Spleen (tissue), 11 donors: ENCODE data around the gene PDLIM3. TPM values are rescaled to one million over a fixed set of nuclear protein-coding genes. Genes with fewer than 3 reads are reported as not detected.

ENCODE experiments used
- DNase-seq: peaks from one replicate; pipeline ENCODE4 v3.0.0-alpha.2; 2020
- H3K27ac ChIP-seq, 8 donors: fragments of 200-600 bp; sonication (generic) in 7 of 8; 1 replicate in 4 of 8; 2 replicates in 4 of 8; pipeline versions ENCODE4 v1.5.0 to v1.8.0; 2016 to 2021; ENCODE audit warnings: inconsistent platforms in 4 of 8, mild to moderate bottlenecking in 4 of 8, moderate library complexity in 1 of 8
- H3K27me3 ChIP-seq, 7 donors: fragments of 200-600 bp; sonication (generic) in 6 of 7; replicated peaks in 1 of 7; 1 replicate in 4 of 7; 2 replicates in 3 of 7; pipeline versions ENCODE4 v1.5.0 to v1.8.0; 2016 to 2021; ENCODE audit warnings: inconsistent platforms in 3 of 7, mild to moderate bottlenecking in 1 of 7
- H3K36me3 ChIP-seq, 6 donors: fragments of 200-600 bp; sonication (generic) in 5 of 6; 1 replicate in 4 of 6; 2 replicates in 2 of 6; pipeline versions ENCODE4 v1.5.0 to v1.8.0; 2016 to 2021; ENCODE audit warnings: inconsistent platforms in 2 of 6
- H3K4me1 ChIP-seq, 6 donors: fragments of 200-600 bp; sonication (generic) in 5 of 6; 1 replicate in 3 of 6; 2 replicates in 3 of 6; pipeline versions ENCODE4 v1.5.0 to v1.8.0; 2016 to 2021; ENCODE audit warnings: inconsistent platforms in 3 of 6
- H3K4me3 ChIP-seq, 8 donors: fragments of 200-600 bp; sonication (generic) in 7 of 8; 1 replicate in 4 of 8; 2 replicates in 4 of 8; pipeline versions ENCODE4 v1.5.0 to v1.8.0; 2016 to 2021; ENCODE audit warnings: inconsistent platforms in 4 of 8, mild to moderate bottlenecking in 4 of 8, moderate library complexity in 2 of 8
- H3K9me3 ChIP-seq, 8 donors: fragments of 200-600 bp; sonication (generic) in 7 of 8; 1 replicate in 4 of 8; 2 replicates in 4 of 8; pipeline versions ENCODE4 v1.5.0 to v1.8.0; 2016 to 2021; ENCODE audit warnings: inconsistent platforms in 4 of 8
- CTCF ChIP-seq, 11 experiments: fragments of 200-600 bp in 7 of 11; fragments of 450-650 bp in 4 of 11; sonication (generic) in 4 of 11; IDR thresholded peaks in 8 of 11; conservative IDR thresholded peaks in 3 of 11; 1 replicate in 7 of 11; 2 replicates in 4 of 11; pipeline versions ENCODE4 v1.4.0 to v1.8.0; 2016 to 2021; ENCODE audit warnings: antibody characterized with exemption in 11 of 11, inconsistent platforms in 4 of 11, mild to moderate bottlenecking in 1 of 11
- POLR2A ChIP-seq, 3 donors: fragments of 450-650 bp; IDR thresholded peaks; one replicate each; pipeline ENCODE4 v1.5.1; 2017; ENCODE audit warnings: antibody characterized with exemption in 3 of 3, mild to moderate bottlenecking in 1 of 3
- POLR2AphosphoS5 ChIP-seq, 3 donors: sonication (generic); formaldehyde crosslinking; IDR thresholded peaks; one replicate each; pipeline ENCODE4 v1.5.1; 2017; ENCODE audit warnings: antibody characterized with exemption in 3 of 3
- WGBS, 5 donors: extraction: QIAGEN DNeasy Blood & Tissue Kit in 3 of 5; methylation state at CpG; one replicate each; pipeline versions ENCODE4 v1.1.5 to v1.1.7; 2013 to 2018; 5-methylcytosine and 5-hydroxymethylcytosine counted together
- intact Hi-C: fragments of 100-400 bp; cut with DNase I; formaldehyde crosslinking; loops from one replicate; pipeline ENCODE4 v1.15.0; 2023; ENCODE audit warnings: low total_unique reads
- polyA plus RNA-seq, 3 donors: library from polyadenylated mRNA; stranded (reverse); fragments of 200-250 nt; gene quantifications; one replicate each; pipeline ENCODE4 v1.2.1, GENCODE V29; 2013
- total RNA-seq, 7 donors: library from RNA; depleted of rRNA in 3 of 7; stranded (reverse); fragments of >200 nt in 3 of 7; fragmentation: NEBNext Ultra II Directional in 4 of 7; extraction: Animal tissue kit (Norgen Biotek cat#: 25700) in 4 of 7; gene quantifications; one replicate each; pipeline versions ENCODE4 v1.1.0 to v1.2.1, GENCODE V29; 2016 to 2021
- donor health status: healthy with polysubstance abuse.
- donor health status: DM: no; HTN: no; CAD: no; lungs with moderate emphysema.
- donor health status: DM: no; HTN: no; CAD: no.
- donor health status: Bipolar disorder and iron deficiency.
- donor health status: healthy.
- donor health status: DM: no; HTN: no; CAD: no.
- donor health status: DM: yes; HTN: yes; CAD: no.

The PDLIM3 gene
- total and polyA plus RNA-seq, 10 donors: 28.0 to 107 (median 63.2) TPM

GRCh38 chr4:185500576-185500975 lies 34.7 kb downstream of the PDLIM3 start:
- DNase-seq: no peak
- intact Hi-C loops: no loop called here
- no peaks in the 10 kb centered on the region for H3K4me1 ChIP-seq
- H3K27ac ChIP-seq: no peak overlapping the region
- no peak overlapping the region for H3K4me3 ChIP-seq
- H3K9me3 ChIP-seq: peaks cover 0 to 20% (median 7%) of the 10 kb centered on the region in 8 donors
- TF ChIP-seq POLR2AphosphoS5 (IDR thresholded peaks at IDR 0.05) (no peak), CTCF (IDR thresholded peaks at IDR 0.05 in 8 of 11, conservative IDR thresholded peaks at IDR 0.05 in 3 of 11) (no peak), POLR2A (IDR thresholded peaks at IDR 0.05) (no peak)
- WGBS, 5 donors: 55 to 58% (median 56%) methylated on average over 1 of the region's 1 CpG
- peaks cover 0 to 18% (median 2%) of the 10 kb centered on the region in 6 donors for H3K36me3 ChIP-seq
- H3K27me3 ChIP-seq: peaks cover 0 to 21% (median 0%) of the 10 kb centered on the region in 7 donors

- peaks cover 0 to 20% (median 7%) of the 10 kb centered on the region in 8 donors for H3K9me3 ChIP-seq
- no peak for DNase-seq
- no peaks in the 10 kb centered on the region for H3K4me1 ChIP-seq
- H3K36me3 ChIP-seq: peaks cover 0 to 18% (median 2%) of the 10 kb centered on the region in 6 donors
- no peak overlapping the region for H3K27ac ChIP-seq
- TF ChIP-seq CTCF (IDR thresholded peaks at IDR 0.05 in 8 of 11, conservative IDR thresholded peaks at IDR 0.05 in 3 of 11): no peak
- TF ChIP-seq POLR2A (IDR thresholded peaks at IDR 0.05): no peak
- TF ChIP-seq POLR2AphosphoS5 (IDR thresholded peaks at IDR 0.05): peak in 1 of 3 donors; percentile 16
- H3K4me3 ChIP-seq: no peak overlapping the region
- WGBS, 5 donors: 91 to 97% (median 95%) methylated on average over 9 of the region's 9 CpGs
- intact Hi-C loops: no loop called here
- peaks cover 0 to 16% (median 0%) of the 10 kb centered on the region in 7 donors for H3K27me3 ChIP-seq
Measured at GRCh38 chr4:185500035-185500434, 35.3 kb downstream of the PDLIM3 start.

- 68 to 95% (median 87%) methylated on average over 2 of the region's 2 CpGs for WGBS, 5 donors
- TF ChIP-seq POLR2A (IDR thresholded peaks at IDR 0.05): no peak
- no peak for TF ChIP-seq CTCF (IDR thresholded peaks at IDR 0.05 in 8 of 11, conservative IDR thresholded peaks at IDR 0.05 in 3 of 11)
- no peak for TF ChIP-seq POLR2AphosphoS5 (IDR thresholded peaks at IDR 0.05)
- Histone ChIP-seq H3K9me3 (peaks cover 5 to 43% (median 29%) of the 10 kb centered on the region in 8 donors), H3K4me3 (no peak overlapping the region), H3K36me3 (no peaks in the 10 kb centered on the region), H3K27me3 (peaks cover 0 to 6% (median 0%) of the 10 kb centered on the region in 7 donors), H3K27ac (no peak overlapping the region), H3K4me1 (no peaks in the 10 kb centered on the region)
- DNase-seq: no peak
- intact Hi-C loops: no loop called here
Measured at GRCh38 chr4:185488650-185489049, 46.7 kb downstream of the PDLIM3 start.

GRCh38 chr4:185481401-185481800 lies 53.9 kb downstream of the PDLIM3 start:
- TF ChIP-seq POLR2AphosphoS5 (IDR thresholded peaks at IDR 0.05) (no peak), POLR2A (IDR thresholded peaks at IDR 0.05) (no peak), CTCF (IDR thresholded peaks at IDR 0.05 in 8 of 11, conservative IDR thresholded peaks at IDR 0.05 in 3 of 11) (no peak)
- Histone ChIP-seq H3K4me1 (no peaks in the 10 kb centered on the region), H3K36me3 (no peaks in the 10 kb centered on the region), H3K4me3 (no peak overlapping the region), H3K27ac (no peak overlapping the region), H3K27me3 (peaks cover 0 to 20% (median 0%) of the 10 kb centered on the region in 7 donors), H3K9me3 (no peaks in the 10 kb centered on the region)
- DNase-seq: no peak
- WGBS, 5 donors: 85 to 97% (median 90%) methylated on average over 2 of the region's 2 CpGs
- intact Hi-C loops: no loop called here
